Astrocyte of the spinal cord (primary cell): ENCODE measurements around the gene YARS1.

Experiments
- DNase-seq: peaks from one replicate; pipeline ENCODE4 v3.0.0; 2011; ENCODE audit warnings: low read depth, low spot score
- H3K4me3 ChIP-seq: 2 replicates; pipeline ENCODE4 v1.5.1; 2011; ENCODE audit warnings: low read depth, mild to moderate bottlenecking, low read length, moderate library complexity
- CTCF ChIP-seq: IDR thresholded peaks from 2 replicates; pipeline ENCODE4 v1.5.1; 2012; ENCODE audit warnings: low read depth, mild to moderate bottlenecking, low read length, inconsistent platforms
- in situ Hi-C: cut with HindIII; loops from 2 replicates; pipeline ENCODE4 v1.10.0; 2017; ENCODE audit warnings: low sequenced_read_pairs

The YARS1 gene

GRCh38 chr1:32759521-32759981, 57.6 kb downstream of the YARS1 start:
- in situ Hi-C loops: no loop called here
- DNase-seq: no peak
- no peak for TF ChIP-seq CTCF
- H3K4me3 ChIP-seq: no peak overlapping the region

- in situ Hi-C loops: no loop called here
- TF ChIP-seq CTCF: no peak
- H3K4me3 ChIP-seq: no peak overlapping the region
- DNase-seq: no peak
Measured at GRCh38 chr1:32758795-32759430, 58.2 kb downstream of the YARS1 start.

- DNase-seq: no peak
- H3K4me3 ChIP-seq: no peak overlapping the region
- no peak for TF ChIP-seq CTCF
- in situ Hi-C loops: no loop called here
Measured at GRCh38 chr1:32758177-32758794, 58.9 kb downstream of the YARS1 start.

GRCh38 chr1:32757213-32757895, 59.8 kb downstream of the YARS1 start:
- no peak for TF ChIP-seq CTCF
- no peak for DNase-seq
- in situ Hi-C loops: no loop called here
- no peak overlapping the region for H3K4me3 ChIP-seq

GRCh38 chr1:32755810-32756159, 61.4 kb downstream of the YARS1 start:
- in situ Hi-C loops: no loop called here
- no peak for DNase-seq
- no peak overlapping the region for H3K4me3 ChIP-seq
- TF ChIP-seq CTCF: no peak

- TF ChIP-seq CTCF: no peak
- in situ Hi-C loops: no loop called here
- DNase-seq: no peak
- H3K4me3 ChIP-seq: peak overlapping the region; percentile 49
Measured at GRCh38 chr1:32755098-32755809, 61.9 kb downstream of the YARS1 start.
